ENCODE measurements around the gene MBOAT2.

- TF ChIP-seq REST (IDR thresholded peaks at IDR 0.05; ENCODE audit: insufficient replicate concordance, low read depth) (no peak), CTCF (IDR thresholded peaks at IDR 0.05; ENCODE audit: insufficient read depth, low read length) (no peak), POLR2AphosphoS5 (IDR thresholded peaks at IDR 0.05; ENCODE audit: low read depth) (no peak)
Observed at GRCh38 chr2:8929128-8929527, 74.4 kb downstream of the MBOAT2 start.

Data from HL-60 (cell line).